Left renal cortex interstitium (tissue), 4 donors: ENCODE data around the gene EXOC4. TPM values are rescaled to one million over a fixed set of nuclear protein-coding genes. Genes with fewer than 3 reads are reported as not detected.
"Not testable (repeated sequence)": the region's sequence is repeated elsewhere in the genome, so short reads cannot be mapped to it uniquely, and the experiment has no call there.

Experiments used
- DNase-seq, 4 donors: peaks; one replicate each; pipeline ENCODE4 v3.0.0-alpha.2; 2013; ENCODE audit warnings: low read depth in 4 of 4, low spot score in 2 of 4, missing footprints in 1 of 4
- polyA plus RNA-seq, 4 donors: library from polyadenylated mRNA; unstranded; fragments of 120-200 nt; gene quantifications; one replicate each; pipeline ENCODE4 v1.2.1, GENCODE V29; 2013; ENCODE audit not compliant: insufficient read length in 4 of 4

Gene EXOC4
- polyA plus RNA-seq, 4 donors, result 62.5 to 71.8 (median 67.1) TPM

- no peak for DNase-seq
Observed at GRCh38 chr7:134073276-134073675, 820.4 kb downstream of the EXOC4 start.

GRCh38 chr7:134075799-134076198 lies 822.9 kb downstream of the EXOC4 start:
- DNase-seq, result no peak

- not testable (repeated sequence) for DNase-seq
Observed at GRCh38 chr7:134077560-134077959, 824.7 kb downstream of the EXOC4 start.

- DNase-seq, result no peak
Observed at GRCh38 chr7:134078991-134079390, 826.1 kb downstream of the EXOC4 start.

- no peak for DNase-seq
Observed at GRCh38 chr7:134081695-134082094, 828.8 kb downstream of the EXOC4 start.

GRCh38 chr7:134083766-134084487 lies 831.0 kb downstream of the EXOC4 start:
- no peak for DNase-seq

GRCh38 chr7:134084488-134085144 lies 831.7 kb downstream of the EXOC4 start:
- no peak for DNase-seq

- no peak for DNase-seq
Observed at GRCh38 chr7:134085311-134085710, 832.4 kb downstream of the EXOC4 start.

- no peak for DNase-seq
Observed at GRCh38 chr7:134086998-134087735, 834.3 kb downstream of the EXOC4 start.

GRCh38 chr7:134088199-134088598 lies 835.3 kb downstream of the EXOC4 start:
- DNase-seq, result no peak

- DNase-seq, result no peak
Observed at GRCh38 chr7:134089446-134089845, 836.6 kb downstream of the EXOC4 start.

- no peak for DNase-seq
Observed at GRCh38 chr7:134098072-134098471, 845.2 kb downstream of the EXOC4 start.

- DNase-seq, result no peak
Observed at GRCh38 chr7:134101716-134102115, 848.8 kb downstream of the EXOC4 start.

- no peak for DNase-seq
Observed at GRCh38 chr7:134104166-134104565, 851.3 kb downstream of the EXOC4 start.

- no peak for DNase-seq
Observed at GRCh38 chr7:134105841-134106240, 853.0 kb downstream of the EXOC4 start.

- no peak for DNase-seq
Observed at GRCh38 chr7:134108802-134109201, 855.9 kb downstream of the EXOC4 start.

- no peak for DNase-seq
Observed at GRCh38 chr7:134113655-134114054, 860.8 kb downstream of the EXOC4 start.

- DNase-seq, result no peak
Observed at GRCh38 chr7:134114992-134115391, 862.1 kb downstream of the EXOC4 start.
